GM12875 (cell line): Measurements from ENCODE around the gene HMOX2.

ENCODE experiments used
- H3K4me3 ChIP-seq: one replicate; pipeline ENCODE4 v1.5.1; 2011; ENCODE audit warnings: low read depth, low read length, control low read depth
- TF ChIP-seq, protein P1 (sequence below): IDR thresholded peaks from 2 replicates; pipeline ENCODE4 v1.5.1; 2011; ENCODE audit warnings: low read depth, mild to moderate bottlenecking, control low read depth, inconsistent platforms, low read length, moderate library complexity, borderline replicate concordance; ENCODE audit not compliant: insufficient read depth

HMOX2 gene

DNA sequence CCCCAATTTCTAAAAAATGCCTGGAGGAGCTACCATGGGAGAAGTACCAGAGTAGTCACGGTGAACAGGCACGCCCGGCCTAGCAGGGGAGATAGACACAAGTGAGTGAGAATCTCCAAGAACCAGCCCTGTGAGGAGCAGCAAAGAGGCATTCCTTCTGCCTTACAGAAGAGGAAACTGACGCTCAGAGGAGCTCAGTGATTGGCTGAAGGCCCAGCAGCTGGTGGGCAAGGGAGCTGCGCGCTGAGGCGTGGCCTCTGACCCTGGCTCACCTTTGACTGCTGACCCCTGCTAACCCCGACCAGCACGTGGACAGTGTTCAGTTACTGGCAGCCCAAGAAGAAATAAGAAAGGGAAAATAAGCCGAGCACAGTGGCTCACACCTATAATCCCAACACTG lies 81.8 kb downstream of the HMOX2 start:
- TF ChIP-seq, protein P1, sequence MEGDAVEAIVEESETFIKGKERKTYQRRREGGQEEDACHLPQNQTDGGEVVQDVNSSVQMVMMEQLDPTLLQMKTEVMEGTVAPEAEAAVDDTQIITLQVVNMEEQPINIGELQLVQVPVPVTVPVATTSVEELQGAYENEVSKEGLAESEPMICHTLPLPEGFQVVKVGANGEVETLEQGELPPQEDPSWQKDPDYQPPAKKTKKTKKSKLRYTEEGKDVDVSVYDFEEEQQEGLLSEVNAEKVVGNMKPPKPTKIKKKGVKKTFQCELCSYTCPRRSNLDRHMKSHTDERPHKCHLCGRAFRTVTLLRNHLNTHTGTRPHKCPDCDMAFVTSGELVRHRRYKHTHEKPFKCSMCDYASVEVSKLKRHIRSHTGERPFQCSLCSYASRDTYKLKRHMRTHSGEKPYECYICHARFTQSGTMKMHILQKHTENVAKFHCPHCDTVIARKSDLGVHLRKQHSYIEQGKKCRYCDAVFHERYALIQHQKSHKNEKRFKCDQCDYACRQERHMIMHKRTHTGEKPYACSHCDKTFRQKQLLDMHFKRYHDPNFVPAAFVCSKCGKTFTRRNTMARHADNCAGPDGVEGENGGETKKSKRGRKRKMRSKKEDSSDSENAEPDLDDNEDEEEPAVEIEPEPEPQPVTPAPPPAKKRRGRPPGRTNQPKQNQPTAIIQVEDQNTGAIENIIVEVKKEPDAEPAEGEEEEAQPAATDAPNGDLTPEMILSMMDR: no peak

More for the DNA sequence above, 81.8 kb downstream of the HMOX2 start:
- H3K4me3 ChIP-seq: no peak overlapping the region
